ENCODE data around the gene EFNA5.

Gene EFNA5

DNA sequence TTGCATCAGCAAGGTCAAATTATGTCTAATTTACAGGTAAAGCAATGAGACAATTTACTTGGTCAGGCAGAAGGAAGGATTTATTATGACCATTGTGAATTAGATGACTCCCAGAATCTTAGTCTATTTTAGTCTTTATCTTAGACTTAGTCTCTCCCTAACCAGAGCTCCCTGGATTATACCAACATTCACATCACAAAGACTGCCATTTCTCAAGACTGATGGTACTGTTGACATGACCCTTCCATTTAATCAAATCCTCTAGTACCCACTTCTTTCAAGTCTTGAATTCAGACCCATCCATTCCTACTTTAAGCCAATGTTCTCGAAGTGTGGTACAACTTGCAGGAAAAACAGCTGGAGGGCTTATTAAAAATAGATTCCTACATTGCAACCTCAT lies 257.0 kb downstream of the EFNA5 start:
- no peak for DNase-seq

DNA sequence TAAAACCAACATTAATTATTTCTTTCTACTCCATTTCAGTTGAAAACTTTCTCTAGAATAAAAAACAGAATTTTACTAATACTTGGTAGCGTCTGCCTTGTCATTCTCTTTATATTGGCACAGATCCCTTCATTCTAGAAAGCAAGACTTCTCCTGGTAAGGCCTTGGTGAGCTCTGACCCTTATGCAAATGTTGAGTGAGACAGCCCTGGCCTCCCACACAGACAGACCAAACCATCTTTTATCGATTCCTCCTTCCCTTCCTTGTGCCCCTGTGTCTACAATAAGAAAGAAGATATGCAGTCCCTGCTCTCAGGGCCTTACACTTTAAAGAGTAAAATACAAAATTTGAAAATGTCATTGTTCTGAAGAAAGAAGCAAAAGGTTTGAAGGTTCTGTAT lies 262.2 kb downstream of the EFNA5 start:
- no peak for DNase-seq

GRCh38 chr5:107407713-107408298 lies 262.9 kb downstream of the EFNA5 start:
- DNase-seq: no peak

GRCh38 chr5:107404595-107405374 lies 266.0 kb downstream of the EFNA5 start:
- DNase-seq: no peak

DNA sequence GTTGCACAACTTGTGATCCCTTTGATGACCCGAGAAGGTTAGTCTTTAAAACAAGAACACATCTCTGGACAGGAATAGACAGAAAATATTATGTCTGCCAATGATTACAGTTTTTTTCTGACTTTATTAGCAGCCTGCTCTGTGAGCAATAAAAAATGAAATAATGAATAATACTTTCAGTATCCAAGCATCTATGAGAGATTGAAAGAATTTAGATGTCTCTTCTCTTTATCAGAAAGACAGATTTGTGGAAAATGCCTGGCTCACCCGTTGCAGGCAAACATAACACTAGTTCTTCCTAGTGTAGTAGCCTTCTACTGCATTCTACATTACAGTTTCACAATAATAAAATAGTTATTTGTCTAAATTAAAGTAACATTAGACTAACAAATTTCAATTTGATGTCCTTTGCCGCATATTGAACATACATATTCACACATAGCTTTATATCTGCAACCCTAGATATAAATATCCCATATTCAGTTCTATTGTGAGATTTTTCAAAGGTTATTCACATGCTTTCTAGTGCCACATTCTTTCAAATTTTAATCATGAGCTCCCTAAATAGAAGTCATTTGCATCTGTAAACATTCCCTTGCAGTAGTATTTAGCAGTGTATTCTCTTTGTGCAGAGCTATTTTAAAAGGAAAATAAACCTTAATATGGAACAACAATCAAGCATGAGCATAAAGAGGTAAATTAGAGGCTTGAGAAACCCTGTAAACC lies 267.3 kb downstream of the EFNA5 start:
- no peak for DNase-seq

GRCh38 chr5:107402434-107403227 lies 268.1 kb downstream of the EFNA5 start:
- no peak for DNase-seq

DNA sequence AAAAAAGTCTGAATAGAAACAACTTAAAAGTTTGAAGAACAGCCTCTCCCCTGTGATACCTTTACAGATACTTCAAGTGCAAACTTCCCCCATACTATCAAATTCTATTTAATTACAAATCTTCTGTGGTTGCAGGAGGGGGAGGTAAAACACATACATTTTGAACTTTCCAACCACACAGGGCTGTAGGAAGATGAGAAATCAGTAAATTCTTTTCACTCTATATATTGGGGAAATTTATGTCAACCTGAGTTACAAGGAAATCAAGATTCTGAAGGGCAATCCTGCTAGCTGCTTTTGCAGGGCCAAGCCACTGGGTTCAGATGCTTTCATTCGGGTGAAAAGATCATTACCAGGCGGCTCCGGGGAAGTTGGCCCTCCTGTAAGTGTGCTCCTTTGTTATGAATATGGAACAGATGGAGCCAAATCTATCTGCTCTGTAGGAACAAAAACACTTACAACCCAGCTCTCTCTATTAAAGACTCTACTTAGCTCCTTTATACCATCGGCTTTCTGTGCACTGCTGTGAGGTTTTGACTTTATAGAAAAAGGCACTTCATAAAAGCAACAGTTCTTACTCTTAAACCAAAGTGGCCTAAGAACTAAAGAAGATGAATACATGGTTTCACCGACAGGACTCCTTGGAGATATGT lies 269.1 kb downstream of the EFNA5 start:
- no peak for DNase-seq

GRCh38 chr5:107400328-107400727 lies 270.4 kb downstream of the EFNA5 start:
- no peak for DNase-seq

DNA sequence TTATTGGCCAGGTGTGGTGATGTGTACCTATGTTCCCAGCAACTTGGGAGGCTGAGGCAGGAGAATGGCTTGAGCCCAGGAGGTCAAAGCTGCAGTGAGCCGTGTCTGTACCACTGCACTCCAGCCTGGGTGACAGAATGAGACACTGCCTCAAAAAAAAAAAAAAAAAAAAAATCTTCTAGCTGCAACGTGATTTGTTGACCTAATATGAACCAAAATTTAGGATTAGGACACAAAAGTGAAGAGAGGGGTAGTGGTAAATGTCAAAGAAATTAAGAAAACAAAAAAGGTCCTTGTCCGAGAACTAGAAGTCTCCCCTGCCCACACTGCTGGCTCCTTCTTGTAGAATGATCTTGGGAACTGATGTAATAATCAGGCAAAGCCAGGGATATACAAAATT lies 272.0 kb downstream of the EFNA5 start:
- DNase-seq: no peak

DNA sequence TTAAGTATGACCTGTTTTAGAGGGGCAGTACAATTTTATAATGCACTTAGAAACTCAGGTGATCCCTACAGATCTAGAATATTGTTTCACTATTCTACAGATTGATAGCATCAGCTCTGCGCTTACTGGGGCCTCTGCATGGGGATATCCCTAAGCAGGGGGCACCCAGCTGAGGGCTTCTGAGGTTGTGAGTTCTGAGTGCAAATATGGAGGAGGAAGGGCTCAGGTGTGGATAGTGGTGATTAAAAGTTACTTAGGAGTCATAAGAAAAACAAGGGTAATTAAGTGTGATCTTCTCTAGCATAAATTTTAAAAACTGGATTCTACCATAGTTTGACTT lies 274.4 kb downstream of the EFNA5 start:
- no peak for DNase-seq

GRCh38 chr5:107395632-107396350 lies 274.9 kb downstream of the EFNA5 start:
- DNase-seq: no peak

GRCh38 chr5:107393851-107394250 lies 276.9 kb downstream of the EFNA5 start:
- no peak for DNase-seq

- DNase-seq: no peak
Observed at GRCh38 chr5:107391787-107392186, 278.9 kb downstream of the EFNA5 start.

GRCh38 chr5:107389775-107390148 lies 281.0 kb downstream of the EFNA5 start:
- no peak for DNase-seq

DNA sequence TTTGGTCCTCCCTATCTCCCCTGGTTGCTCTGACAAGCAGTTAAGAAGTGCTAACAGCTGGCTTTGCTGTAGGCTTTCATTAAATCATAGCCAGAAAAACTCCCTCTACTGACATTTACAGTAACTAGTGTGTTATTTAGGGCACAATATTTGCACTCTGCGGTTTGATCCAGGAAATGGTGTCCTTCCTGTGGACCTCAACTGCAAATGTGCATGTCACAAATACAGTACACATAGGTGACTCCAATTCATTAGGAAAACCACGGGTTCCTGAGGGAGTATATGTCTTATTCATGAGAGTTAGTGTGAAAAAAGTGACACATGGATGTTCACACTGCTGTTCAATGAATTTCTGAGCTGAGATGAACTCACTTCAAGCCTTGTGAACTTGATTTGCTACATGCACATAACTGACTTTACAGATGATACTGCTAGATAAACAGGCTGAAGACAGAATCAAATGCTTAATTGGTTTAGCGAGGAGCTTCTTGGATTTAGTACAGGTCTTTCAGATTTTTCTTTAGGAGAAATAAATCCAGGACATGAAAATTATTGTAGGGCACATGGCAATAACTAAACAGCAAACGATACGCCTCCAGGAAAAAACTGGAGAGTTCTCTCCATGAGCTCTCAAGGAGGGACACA lies 281.5 kb downstream of the EFNA5 start:
- DNase-seq: peak; percentile 82

DNA sequence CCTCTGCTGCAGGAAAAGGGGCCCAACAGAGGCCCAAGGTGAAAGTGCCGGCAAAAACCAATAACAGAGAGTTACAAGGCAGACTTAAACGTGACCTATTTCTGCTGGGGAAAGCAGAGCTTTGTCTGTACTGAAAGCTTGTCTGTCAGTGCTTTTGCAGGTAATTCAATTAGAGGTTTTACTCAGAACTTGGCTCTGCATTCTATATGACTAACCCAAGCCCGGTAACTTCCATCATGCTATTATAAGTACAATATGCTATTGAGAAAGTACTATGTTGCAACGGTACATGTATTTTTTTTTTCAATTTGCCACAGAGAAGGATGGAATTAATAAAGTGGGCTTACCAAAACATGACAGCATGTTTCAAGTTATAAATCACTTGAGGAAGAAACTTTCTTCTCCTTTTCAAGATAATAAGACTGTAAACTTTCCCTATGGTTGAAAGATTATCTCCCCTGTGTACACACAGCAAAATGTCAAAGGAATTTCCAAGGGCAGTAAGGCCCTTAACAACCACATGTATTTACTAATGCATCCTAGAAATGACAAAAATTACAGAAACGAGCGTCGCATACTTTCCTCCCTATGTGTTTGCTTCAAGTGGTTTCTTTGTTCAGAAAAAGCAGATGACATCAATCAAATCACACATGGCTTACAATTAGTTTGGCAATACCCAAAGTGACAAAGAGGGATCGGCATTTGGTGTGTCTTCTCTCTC lies 282.4 kb downstream of the EFNA5 start:
- DNase-seq: peak; percentile 90

- no peak for DNase-seq
Observed at GRCh38 chr5:107387526-107388140, 283.1 kb downstream of the EFNA5 start.

DNA sequence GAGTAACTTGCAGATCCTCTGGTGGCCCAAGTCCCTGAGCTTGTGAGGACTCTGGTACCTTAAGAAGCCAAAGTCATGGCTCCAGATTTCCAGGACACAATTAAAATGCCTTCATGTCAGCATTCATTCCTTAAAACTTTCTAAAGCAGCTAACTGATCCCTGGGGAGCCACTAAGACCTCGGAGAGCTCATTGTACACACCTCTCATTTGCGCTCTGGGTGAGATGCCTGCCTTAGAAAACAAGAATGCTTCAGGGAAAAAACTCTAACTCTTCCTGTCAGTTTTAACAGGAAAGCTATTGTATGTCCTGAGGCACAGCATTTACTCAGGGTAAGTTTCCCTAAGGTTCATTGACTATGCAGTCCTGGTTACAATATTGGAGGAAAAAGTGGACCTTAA lies 285.0 kb downstream of the EFNA5 start:
- no peak for DNase-seq

DNA sequence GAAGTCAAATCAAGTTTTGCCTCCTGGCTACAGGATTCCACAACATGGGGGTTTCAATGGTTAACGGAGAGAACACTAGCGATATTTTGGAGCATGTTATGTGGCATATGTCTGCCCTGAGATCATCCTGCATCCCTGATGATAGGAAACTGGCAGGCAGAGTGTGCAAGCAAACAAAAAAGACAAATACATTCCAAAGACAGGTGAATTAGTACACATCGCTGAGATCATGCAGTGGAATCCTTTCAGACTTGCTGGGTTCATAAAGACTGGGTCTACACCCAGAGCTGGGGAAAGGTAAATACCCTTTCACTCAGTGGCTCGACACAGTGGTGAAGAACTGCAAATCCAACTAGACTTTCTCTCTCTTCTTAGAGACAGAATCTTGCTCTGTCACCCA lies 286.5 kb downstream of the EFNA5 start:
- no peak for DNase-seq

- no peak for DNase-seq
Observed at GRCh38 chr5:107383414-107383813, 287.3 kb downstream of the EFNA5 start.

All from HCEC 1CT (cell line).